ENCODE results near the gene FLACC1. TPM values are rescaled to one million over a fixed set of nuclear protein-coding genes. Genes with fewer than 3 reads are reported as not detected.

The FLACC1 gene
- total and polyA plus RNA-seq, 9 of the 15 experiments (the other 6 are each of a cell fraction or from before 2014, with no cell fraction given) = 0.07 to 0.68 (median 0.22) TPM; not detected in 2

- Histone ChIP-seq H3K4me3 (peak overlapping the region; percentile 37; the same call in 1 of the 2 replicates), H3K27ac (ENCODE audit: extremely low read depth, low read depth, low read length) (peak overlapping the region; percentile 63; the same call in 2 of the 3 replicates), H3K4me2 (ENCODE audit: insufficient read depth, low read length) (peak overlapping the region; percentile 61), H3K27me3 (ENCODE audit: control insufficient read depth in 2 of 2, insufficient read depth in 2 of 2, low read length in 2 of 2) (no peaks in the 10 kb centered on the region), H4K20me1 (replicated peaks; ENCODE audit: control insufficient read depth, insufficient read depth, low read length) (no peaks in the 10 kb centered on the region), H3K79me2 (ENCODE audit: control insufficient read depth, insufficient read depth, low read length) (peaks cover 65% of the 10 kb centered on the region), H2AFZ (ENCODE audit: low read depth, low read length) (no peak overlapping the region), H3K9me3 (replicated peaks; ENCODE audit: control insufficient read depth, insufficient read depth, low read depth, low read length) (no peaks in the 10 kb centered on the region), H3K36me3 (ENCODE audit: control insufficient read depth, insufficient read depth, low read length) (peaks cover 2% of the 10 kb centered on the region; the same call in 1 of the 3 replicates), H3K9me1 (ENCODE audit: control insufficient read depth, insufficient read depth, low read length) (no peaks in the 10 kb centered on the region), H3K9ac (ENCODE audit: insufficient read depth in 1 of 2, low read depth in 2 of 2, low read length in 2 of 2) (peak overlapping the region in 1 of 2 experiments; percentile 48; a peak in 2 of 4 replicates), H3K4me1 (replicated peaks in 1 of 2; ENCODE audit: control insufficient read depth in 2 of 2, insufficient read depth in 2 of 2, low read length in 2 of 2) (peaks cover 11 to 18% of the 10 kb centered on the region in 2 experiments; a peak in 4 of 5 replicates)
- ATAC-seq = peak; percentile 76
- 6% methylated on average over 3 of the region's 3 CpGs for WGBS (ENCODE audit: insufficient coverage, low coverage, missing lambda C conversion rate)
- intact Hi-C loops (cut with micrococcal nuclease) = loop anchor here (5.0 kb wide), 2 partner anchors 48 to 287 kb away; partner anchors contain the start of genes CFLAR, STRADB and TRAK2
- CTCF ChIA-PET (ENCODE audit: low intra/inter-chr PET ratio) = no interaction called here
- BruUV-seq (replicated peaks) = no TSS peak
- DNase-seq (ENCODE audit: extremely low read depth in 1 of 4, low spot score in 3 of 4) = peak in 2 of 4 experiments; percentile 18 to 44
- FAIRE-seq = peak; percentile 78
- in situ Hi-C loops (cut with MboI) = no loop called here
- POLR2A ChIA-PET = interaction anchor here (0.6 to 2.1 kb wide), 4 partner anchors 9 to 648 kb away, joined by 3 to 5 read pairs (median 5); no protein-coding TSS in a partner anchor
- TF ChIP-seq FOXA1 (IDR thresholded peaks at IDR 0.05; ENCODE audit: borderline replicate concordance) = no peak
- 0 out of 4 replicates have a peak, but pooled peaks of 1 of the 2 experiments have one; percentile 29 for TF ChIP-seq ARNT (IDR thresholded peaks at IDR 0.05)
- TF ChIP-seq COPS2 (conservative IDR thresholded peaks at IDR 0.05) = no peak
- TF ChIP-seq BRD9 (IDR thresholded peaks at IDR 0.05; ENCODE audit: low read depth, partially characterized antibody) = peak; percentile 29
- TF ChIP-seq TRIM24 (IDR thresholded peaks at IDR 0.05) = no peak
- TF ChIP-seq ZNF592 (IDR thresholded peaks at IDR 0.05) = peak; percentile 48; the same call in 1 of the 2 replicates
- TF ChIP-seq ZNF263 (CRISPR knock-in tag; IDR thresholded peaks at IDR 0.05; ENCODE audit: borderline replicate concordance) = no peak
- TF ChIP-seq CTCF (IDR thresholded peaks at IDR 0.05 in 2 of 3, conservative IDR thresholded peaks at IDR 0.05 in 1 of 3; ENCODE audit: insufficient read depth in 2 of 3, low read depth in 1 of 3, low read length in 3 of 3) = no peak
- peak; percentile 9; the same call in 1 of the 2 replicates for TF ChIP-seq TEAD4 (IDR thresholded peaks at IDR 0.05; ENCODE audit: low read length)
- no peak for TF ChIP-seq TEAD4 (CRISPR knock-in tag; IDR thresholded peaks at IDR 0.05; ENCODE audit: borderline replicate concordance)
- TF ChIP-seq MNT (conservative IDR thresholded peaks at IDR 0.05) = peak in 1 of 2 experiments; percentile 31; a peak in 1 of 4 replicates
- TF ChIP-seq HDAC1 (IDR thresholded peaks at IDR 0.05) = 0 out of 4 replicates have a peak, but pooled peaks of 1 of the 2 experiments have one; percentile 25
- peak; percentile 59 for TF ChIP-seq HMBOX1 (IDR thresholded peaks at IDR 0.05)
Observed at GRCh38 chr2:201404699-201405280, 47.6 kb upstream of the FLACC1 start.
